GM12865 (cell line): Measurements from ENCODE around the gene STK33.
"Not testable (repeated sequence)": the region's sequence is repeated elsewhere in the genome, so short reads cannot be mapped to it uniquely, and the experiment has no call there.

Source experiments
- DNase-seq: peaks from one replicate; pipeline ENCODE4 v3.0.0; 2010; ENCODE audit warnings: low read depth
- H3K4me3 ChIP-seq: 2 replicates; pipeline ENCODE4 v1.5.1; 2011; ENCODE audit warnings: mild to moderate bottlenecking, low read depth, low read length, control low read depth
- TF ChIP-seq, protein P1 (sequence below): IDR thresholded peaks from 2 replicates; pipeline ENCODE4 v1.5.1; 2011; ENCODE audit warnings: low read length, control low read depth, low read depth, inconsistent platforms; ENCODE audit not compliant: insufficient read depth; ENCODE audit errors: missing control alignments

The STK33 gene

DNA sequence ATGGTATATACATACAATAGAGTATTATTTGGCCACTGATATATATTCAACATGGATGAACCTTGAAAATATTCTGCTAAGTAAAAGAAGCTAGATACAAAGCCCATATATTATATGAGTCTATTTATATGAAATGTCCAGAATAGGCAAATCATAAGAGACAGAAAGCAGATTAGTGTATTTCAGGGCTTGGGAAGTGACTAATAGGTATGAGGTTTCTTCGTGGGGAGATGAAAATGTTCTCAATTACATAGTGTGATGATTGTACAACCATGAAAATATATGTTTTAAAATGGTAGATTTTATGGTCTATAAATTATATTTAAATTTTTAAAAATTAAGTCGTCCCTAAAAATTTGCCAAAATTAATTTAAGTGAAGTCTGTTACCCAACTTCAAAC, 92.2 kb downstream of the STK33 start:
- no peak for DNase-seq
- H3K4me3 ChIP-seq, result no peak overlapping the region
- TF ChIP-seq, protein P1, sequence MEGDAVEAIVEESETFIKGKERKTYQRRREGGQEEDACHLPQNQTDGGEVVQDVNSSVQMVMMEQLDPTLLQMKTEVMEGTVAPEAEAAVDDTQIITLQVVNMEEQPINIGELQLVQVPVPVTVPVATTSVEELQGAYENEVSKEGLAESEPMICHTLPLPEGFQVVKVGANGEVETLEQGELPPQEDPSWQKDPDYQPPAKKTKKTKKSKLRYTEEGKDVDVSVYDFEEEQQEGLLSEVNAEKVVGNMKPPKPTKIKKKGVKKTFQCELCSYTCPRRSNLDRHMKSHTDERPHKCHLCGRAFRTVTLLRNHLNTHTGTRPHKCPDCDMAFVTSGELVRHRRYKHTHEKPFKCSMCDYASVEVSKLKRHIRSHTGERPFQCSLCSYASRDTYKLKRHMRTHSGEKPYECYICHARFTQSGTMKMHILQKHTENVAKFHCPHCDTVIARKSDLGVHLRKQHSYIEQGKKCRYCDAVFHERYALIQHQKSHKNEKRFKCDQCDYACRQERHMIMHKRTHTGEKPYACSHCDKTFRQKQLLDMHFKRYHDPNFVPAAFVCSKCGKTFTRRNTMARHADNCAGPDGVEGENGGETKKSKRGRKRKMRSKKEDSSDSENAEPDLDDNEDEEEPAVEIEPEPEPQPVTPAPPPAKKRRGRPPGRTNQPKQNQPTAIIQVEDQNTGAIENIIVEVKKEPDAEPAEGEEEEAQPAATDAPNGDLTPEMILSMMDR, result no peak

DNA sequence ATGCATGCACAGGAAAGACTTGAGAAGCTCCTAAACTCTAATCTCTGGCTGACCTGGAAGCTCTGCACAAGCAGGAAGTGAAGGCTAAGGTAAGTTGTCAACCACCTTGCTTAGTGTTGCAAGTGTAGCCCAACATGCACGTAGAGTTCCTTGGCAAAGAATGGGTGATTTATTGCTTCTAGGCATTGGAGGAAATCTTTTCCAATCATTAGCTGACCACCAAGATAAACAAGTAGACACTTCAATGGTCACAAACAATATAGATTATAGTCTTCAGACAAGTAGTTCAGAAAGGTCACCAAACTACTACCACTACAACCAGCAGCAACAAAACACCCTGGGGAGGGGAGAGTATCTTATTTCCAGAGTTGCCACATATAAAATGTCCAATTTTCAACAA, 105.6 kb downstream of the STK33 start:
- TF ChIP-seq, protein P1, result no peak
- H3K4me3 ChIP-seq, result no peak overlapping the region
- DNase-seq, result no peak

DNA sequence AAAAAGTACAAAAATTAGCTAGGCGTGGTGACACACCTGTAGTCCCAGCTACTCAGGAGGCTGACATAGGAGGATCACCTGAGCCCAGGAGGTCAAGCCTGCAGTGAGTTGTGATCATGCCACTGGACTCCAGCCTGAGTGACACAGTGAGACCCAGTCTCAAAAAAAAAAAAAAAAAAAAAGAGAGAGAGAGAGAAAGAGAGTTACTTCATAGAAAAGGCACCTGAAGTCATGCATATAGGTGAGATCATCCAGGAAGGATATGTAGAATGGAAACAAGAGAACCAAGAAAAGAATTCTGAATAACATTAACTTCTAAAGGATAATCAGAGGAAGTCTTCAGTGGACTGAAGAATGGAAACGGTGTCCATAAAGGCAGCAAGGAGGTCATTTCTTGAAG, 106.8 kb downstream of the STK33 start:
- TF ChIP-seq, protein P1, result no peak
- DNase-seq, result no peak
- H3K4me3 ChIP-seq, result no peak overlapping the region

DNA sequence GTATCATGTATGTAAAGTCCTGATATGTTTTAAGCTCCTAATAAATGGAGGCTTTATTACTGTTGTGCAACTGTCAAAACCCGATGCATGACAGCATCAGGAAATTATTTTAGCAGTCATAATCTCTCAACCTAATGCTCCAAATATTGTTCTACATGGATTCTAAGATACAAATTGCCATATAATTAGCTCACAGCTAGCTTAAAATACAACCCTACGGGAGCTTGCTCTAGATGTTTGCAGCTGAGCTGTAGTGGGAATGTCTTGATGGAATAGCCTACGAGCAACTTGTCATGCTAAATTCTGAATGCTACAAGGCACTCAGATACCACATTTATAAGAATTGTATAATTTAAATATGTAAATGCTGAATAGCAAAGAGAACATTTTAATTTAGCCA, 109.8 kb downstream of the STK33 start:
- TF ChIP-seq, protein P1, result no peak
- no peak for DNase-seq
- H3K4me3 ChIP-seq, result no peak overlapping the region

DNA sequence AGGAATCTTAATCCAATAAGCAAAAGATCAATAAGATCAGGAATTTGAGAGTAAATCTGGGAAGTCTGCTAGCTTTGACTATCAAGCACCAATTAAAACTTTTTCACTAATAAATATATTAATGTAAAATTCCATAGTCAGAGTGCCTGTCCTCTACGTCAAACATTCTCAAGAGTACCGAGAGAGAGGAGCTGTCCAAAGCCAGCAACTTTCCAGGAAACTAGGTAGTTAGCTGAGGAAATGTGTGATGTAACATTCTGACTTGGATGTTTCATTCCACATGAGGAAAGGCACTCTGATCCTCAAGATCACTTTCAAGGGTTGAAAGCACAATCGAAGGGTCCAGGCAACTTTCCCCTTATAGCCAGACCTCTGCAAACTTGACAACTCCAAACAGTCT, 113.2 kb downstream of the STK33 start:
- H3K4me3 ChIP-seq, result no peak overlapping the region
- no peak for DNase-seq
- TF ChIP-seq, protein P1, result no peak

DNA sequence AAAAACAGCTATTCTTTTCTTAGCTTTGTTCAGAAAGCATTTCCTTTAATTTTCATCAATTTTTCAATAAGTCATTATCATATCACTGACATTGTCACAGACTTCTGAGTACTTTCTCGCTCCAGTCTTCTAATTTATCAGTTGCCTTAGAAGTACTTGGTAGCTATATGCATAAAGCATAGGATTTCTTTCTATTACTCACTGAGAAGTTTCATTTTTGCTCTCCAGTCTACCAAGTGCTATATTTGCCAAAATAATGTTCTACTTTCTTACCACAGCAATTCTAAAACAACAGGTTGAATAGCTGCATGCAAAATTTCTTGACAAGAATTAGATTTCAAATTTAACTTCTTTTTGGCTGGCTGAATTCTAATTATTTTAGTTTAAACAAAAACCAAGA, 116.3 kb downstream of the STK33 start:
- DNase-seq, result peak; percentile 56
- H3K4me3 ChIP-seq, result no peak overlapping the region
- TF ChIP-seq, protein P1, result no peak

DNA sequence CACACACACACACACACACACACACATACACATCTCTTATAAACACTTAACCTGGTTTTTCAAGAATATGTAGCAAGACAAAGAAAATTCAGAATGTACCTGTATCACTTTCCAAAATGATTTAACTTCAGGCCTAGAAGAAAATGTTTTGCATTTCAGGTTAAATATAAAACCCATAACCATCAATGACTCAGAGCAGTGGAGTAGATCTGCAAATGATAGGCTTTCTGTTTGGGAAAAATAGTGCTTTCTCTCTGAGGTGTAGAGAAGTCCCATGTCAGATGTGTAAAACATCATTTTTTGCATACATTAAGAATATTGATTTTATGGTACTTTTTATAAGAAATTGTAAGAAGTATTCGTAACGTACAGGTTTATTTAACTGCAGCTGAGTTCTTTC, 116.9 kb downstream of the STK33 start:
- TF ChIP-seq, protein P1, result no peak
- H3K4me3 ChIP-seq, result no peak overlapping the region

DNA sequence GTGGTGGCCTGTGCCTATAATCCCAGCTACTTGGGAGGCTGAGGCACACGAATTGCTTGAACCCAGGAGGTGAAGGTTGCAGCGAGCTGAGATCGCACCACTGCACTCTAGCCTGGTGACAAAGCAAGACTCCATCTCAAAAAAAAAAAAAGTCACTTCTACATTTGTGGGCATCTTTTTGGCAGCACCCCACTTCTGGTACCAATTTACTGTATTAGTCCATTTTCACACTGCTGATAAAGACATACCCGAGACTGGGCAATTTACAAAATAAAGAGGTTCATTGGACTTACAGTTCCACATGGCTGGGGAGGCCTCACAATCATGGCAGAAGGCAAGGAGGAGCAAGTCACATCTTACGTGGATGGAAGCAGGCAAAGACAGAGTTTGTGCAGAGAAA, 126.2 kb downstream of the STK33 start:
- H3K4me3 ChIP-seq, DNase-seq: not testable (repeated sequence)

More for the DNA sequence above, 116.9 kb downstream of the STK33 start:
- no peak for DNase-seq

DNA sequence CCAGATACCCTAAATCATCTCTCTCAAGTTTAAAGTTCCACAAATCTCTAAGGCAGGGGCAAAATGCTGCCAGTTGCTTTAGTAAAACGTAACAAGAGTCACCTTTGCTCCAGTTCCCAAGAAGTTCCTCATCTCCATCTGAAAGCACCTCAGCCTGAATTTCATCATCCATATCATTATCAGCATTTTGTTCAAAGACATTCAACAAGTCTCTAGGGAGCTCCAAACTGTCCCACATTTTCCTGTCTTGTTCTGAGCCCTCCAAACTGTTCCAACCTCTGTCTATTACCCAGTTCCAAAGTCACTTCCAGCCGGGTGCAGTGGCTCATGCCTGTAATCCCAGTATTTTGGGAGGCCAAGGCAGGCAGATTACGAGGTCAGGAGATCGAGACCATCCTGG, 126.7 kb downstream of the STK33 start:
- H3K4me3 ChIP-seq, DNase-seq: not testable (repeated sequence)

DNA sequence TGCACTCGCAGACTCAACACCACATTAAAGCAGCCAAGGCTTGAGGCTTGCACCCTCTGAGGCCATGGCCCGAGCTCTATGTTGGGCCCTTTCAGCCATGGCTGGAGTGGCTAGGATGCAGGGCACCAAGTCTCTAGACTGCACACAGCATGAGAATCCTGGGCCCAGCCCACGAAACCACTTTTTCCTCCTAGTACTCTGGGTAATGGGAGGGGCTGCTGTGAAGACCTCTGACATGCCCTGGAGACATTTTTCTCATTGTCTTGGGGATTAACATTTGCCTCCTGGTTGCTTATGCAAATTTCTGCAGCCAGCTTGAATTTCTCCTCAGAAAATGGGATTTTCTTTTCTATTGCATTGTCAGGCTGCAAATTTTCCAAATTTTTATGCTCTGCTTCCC, 127.1 kb downstream of the STK33 start:
- not testable (repeated sequence) for DNase-seq, H3K4me3 ChIP-seq
